GM11168 (cell line): ENCODE measurements around the gene OR2A14.
"Not testable (repeated sequence)": the region's sequence is repeated elsewhere in the genome, so short reads cannot be mapped to it uniquely, and the experiment has no call there.

Experiments used
- in situ Hi-C: fragments of 300-500 bp; cut with MboI; formaldehyde crosslinking; loops from one replicate; pipeline ENCODE4 v1.12.0; 2022; ENCODE audit warnings: low sequenced_read_pairs; ENCODE audit not compliant: unreplicated experiment

The OR2A14 gene, protein sequence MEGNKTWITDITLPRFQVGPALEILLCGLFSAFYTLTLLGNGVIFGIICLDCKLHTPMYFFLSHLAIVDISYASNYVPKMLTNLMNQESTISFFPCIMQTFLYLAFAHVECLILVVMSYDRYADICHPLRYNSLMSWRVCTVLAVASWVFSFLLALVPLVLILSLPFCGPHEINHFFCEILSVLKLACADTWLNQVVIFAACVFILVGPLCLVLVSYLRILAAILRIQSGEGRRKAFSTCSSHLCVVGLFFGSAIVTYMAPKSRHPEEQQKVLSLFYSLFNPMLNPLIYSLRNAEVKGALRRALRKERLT

DNA sequence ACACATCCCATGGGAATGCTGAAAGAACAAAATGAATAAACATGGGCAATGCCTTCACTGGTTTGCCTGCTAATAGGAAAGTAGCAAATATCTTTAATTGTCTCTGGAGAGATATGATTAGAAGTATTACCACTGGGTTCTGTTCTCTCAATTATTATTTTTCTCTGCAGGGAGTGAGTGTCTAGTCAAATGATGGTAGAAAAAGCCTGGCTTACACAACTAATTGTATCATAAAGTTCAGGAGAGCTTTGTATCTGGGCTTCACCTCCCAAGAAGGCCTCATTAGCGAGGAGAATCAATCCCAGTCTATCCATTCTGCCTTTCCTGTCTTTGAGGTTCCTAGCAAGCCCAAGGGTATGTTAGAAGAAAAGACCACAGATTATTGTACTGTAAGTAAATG lies at the start of gene OR2A14:
TSS of gene OR2A14 (plus strand) at position 301 of the 400 bp plus-strand sequence. CDS start 5,937 bp downstream, outside the sequence.
- in situ Hi-C loops: no loop called here

DNA sequence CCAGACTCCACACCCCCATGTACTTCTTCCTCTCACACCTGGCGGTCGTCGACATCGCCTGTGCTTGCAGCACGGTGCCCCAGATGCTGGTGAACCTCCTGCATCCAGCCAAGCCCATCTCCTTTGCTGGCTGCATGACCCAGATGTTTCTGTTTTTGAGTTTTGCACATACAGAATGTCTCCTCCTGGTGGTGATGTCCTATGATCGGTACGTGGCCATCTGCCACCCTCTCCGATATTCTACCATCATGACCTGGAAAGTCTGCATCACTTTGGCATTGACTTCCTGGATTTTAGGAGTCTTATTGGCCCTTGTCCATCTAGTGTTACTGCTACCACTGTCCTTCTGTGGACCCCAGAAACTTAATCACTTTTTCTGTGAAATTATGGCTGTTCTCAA lies 48.6 kb upstream of the OR2A14 start:
- in situ Hi-C loops: no loop called here

DNA sequence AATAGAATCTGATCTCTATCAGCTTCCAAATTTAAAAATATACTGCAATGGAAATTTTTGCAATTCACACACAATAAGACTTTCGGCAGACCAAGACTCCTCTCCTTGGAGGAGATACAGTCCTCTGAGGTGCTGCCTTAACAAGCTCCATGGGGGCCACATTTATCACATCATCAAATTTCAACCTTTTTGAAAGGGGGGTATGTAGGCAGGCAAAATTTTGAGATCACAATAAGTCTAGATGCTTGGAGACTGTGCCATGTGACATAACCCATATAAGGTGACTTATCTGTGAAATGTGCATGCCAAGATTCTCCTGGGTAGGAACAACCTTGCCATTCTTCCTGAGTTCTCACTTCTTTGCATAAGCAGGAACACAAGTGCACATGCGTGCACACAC lies 37.0 kb upstream of the OR2A14 start, which contains the start of gene OR2A12:
TSS of gene OR2A12 (plus strand) at position 301 of the 400 bp plus-strand sequence. CDS start 8,830 bp downstream, outside the sequence.
- in situ Hi-C loops: no loop called here

DNA sequence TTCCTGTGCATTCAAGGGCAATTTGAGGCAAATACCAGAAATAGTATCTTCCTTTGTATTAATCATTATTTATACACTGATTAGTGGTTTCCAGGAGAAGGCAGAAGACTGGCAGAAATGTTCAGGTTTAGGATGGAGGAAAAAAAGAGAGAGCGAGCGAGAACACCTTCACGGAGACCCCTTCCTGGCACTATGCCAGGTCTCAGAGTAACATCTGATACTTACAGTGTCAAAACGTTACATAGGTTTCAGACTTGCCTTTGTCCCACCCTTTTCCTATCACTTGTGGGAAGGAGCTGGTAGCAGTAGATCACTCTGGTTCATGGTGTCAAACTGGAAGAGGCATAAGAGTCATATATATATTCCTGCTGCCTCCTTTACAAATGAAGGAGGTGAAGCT lies 36.2 kb upstream of the OR2A14 start:
- in situ Hi-C loops: no loop called here

DNA sequence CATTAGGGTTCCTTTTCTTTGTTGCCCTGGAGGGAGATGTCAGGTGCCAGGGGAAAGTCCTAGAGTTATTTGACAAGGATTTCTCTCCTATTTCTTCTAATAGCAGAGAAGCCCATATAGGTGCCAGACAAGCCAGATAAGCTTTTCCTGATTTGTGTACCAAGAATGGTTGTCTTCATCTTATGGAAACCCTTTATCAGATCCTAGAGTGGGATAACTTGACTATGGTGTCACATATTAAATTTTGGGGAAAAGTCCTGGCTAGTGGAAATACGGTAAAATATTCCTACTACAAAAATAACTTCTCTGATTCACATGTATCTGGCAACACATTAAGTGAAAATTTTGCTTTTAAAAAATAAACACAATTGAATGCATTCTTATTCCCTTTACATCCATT lies 35.7 kb upstream of the OR2A14 start:
- in situ Hi-C loops: no loop called here

DNA sequence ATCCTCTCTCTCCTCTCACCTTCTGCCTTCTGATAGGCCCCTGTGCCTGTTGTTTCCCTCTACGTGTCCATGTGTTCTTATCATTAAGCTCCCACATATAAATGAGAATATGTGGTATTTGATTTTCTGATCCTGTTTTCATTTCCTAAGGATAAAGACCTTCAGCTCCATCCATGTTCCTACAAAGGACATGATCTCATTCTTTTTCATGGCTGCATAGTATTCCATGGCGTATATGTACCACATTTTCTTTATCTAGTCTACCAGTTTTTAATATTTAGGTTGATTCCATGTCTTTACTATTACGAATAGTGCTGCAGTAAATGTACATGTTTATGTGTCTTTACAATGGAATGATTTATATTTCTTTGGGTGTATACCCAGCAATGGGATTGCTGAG lies 32.3 kb upstream of the OR2A14 start:
- in situ Hi-C loops: no loop called here

DNA sequence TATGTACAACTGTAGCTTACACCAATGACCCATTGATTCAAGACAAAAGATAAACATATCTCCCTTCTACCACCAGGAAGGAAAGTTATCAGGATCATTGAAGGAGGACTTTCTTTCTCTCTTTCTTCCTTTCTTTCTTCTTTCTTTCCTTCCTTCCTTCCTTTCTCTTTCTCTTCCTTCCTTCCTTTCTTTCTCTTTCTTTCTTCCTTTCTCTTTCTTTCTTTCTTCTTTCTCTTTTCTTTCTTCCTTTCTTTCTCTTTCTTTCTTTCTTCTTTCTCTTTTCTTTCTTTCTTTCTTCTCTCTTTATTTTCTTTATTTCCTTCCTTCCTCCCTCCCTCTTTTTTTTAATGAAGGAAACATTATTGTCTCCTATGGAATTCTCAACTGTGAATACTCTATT lies 24.2 kb upstream of the OR2A14 start:
- in situ Hi-C loops: no loop called here

DNA sequence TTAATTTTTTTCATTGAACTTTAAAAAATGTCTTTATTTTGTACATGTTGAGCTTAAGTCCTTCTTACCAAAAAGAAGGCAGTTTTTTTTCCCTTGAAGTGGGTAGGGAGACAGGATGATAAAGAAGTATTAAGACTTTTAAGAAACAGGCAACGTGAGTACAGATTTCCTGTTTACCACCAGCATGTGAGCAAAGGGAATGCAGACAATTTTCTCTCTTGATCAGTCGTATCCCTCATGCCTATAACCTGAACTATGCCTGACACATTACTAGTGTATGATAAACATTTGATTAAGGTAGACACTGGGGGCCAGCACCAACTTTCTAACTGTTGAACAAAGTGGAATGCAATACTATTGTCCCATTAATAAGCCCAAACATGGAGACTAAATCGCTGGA lies 22.4 kb upstream of the OR2A14 start:
- in situ Hi-C loops: no loop called here

DNA sequence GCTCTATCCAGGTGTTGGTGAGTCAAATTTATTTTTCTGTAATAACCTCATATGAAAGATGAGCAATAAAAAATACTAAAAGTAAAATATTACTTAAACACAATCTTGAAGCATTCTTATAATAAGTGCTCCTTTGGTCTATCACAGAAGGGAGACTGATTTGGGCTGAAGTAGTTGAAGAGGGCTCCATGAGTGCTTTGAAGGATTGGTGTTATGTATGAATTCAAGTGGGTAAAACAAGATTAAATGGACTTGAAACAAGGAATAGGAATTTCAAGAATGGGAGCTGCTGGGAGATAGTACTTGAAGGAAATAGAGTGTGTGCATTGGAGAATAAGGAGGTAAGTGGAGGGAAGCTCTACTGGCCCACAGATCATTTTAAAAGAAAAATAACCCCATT lies 20.9 kb upstream of the OR2A14 start:
- in situ Hi-C loops: no loop called here

DNA sequence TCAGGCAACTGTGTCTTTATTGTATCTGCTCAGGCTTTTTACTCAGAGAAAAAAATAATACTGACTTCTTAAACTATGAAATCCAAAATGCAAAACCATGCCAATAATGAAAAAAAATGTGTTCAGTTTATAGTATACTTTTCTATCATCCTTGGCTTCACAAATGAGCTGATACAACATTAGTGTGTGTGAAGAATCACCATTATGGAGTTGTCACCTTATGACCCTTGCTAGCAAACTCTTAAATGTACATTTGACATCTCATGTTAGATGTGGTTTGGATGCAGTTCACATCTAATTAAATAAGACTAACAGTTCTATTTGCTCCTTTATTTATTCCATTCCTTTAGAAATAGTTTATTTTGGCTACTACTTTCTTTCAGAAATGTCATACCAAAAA lies 17.8 kb upstream of the OR2A14 start:
- in situ Hi-C loops: no loop called here

DNA sequence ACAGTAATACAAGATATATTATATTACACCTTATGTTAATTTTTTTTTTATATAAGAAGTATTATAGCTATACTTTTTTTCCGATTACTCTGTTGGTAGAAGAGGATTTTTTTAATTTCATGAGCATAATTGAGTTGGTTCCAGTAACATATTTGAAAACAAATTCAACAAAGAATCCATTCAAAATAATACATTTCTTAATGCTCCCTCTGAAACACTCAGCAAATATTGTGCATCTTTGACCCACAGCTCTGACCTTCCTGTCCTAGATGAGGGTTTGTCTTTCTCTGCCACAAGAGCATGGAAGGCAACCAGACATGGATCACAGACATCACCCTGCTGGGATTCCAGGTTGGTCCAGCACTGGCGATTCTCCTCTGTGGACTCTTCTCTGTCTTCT lies 13.7 kb upstream of the OR2A14 start, which contains the start of gene OR2A2:
TSS of gene OR2A2 (plus strand) at position 301 of the 400 bp plus-strand sequence. CDS start at position 301, 0 bp downstream.
- in situ Hi-C loops: no loop called here

DNA sequence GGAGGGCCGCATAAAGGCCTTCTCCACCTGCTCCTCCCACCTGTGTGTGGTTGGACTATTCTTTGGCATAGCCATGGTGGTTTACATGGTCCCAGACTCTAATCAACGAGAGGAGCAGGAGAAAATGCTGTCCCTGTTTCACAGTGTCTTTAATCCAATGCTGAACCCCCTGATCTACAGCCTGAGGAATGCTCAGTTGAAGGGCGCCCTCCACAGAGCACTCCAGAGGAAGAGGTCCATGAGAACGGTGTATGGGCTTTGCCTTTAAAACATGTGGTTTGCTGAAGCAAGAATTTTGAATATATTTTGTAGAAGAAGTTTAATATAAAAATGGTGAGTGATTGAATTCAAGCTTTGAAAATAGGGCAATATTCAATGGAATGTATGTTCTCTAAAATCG lies 12.7 kb upstream of the OR2A14 start:
- in situ Hi-C loops: no loop called here

DNA sequence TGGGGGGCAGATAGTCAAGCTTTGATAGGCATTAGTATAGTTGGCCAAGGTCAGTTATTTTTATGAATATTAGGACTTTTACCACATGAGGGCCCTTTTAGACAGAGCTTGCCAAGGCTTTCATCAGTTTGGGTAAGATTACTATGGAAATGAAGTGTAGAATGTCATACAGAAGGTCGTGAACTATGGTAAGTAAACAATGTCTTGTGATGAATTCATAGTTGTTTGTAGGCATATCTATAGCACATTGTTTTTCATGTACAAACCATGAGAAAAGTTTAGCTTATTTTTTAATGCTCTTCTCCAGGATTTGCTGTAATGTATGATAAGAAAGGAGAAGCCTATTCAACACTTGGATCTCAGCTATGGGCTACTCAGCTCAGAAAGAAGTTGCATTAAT lies 9.3 kb upstream of the OR2A14 start:
- in situ Hi-C loops: no loop called here

DNA sequence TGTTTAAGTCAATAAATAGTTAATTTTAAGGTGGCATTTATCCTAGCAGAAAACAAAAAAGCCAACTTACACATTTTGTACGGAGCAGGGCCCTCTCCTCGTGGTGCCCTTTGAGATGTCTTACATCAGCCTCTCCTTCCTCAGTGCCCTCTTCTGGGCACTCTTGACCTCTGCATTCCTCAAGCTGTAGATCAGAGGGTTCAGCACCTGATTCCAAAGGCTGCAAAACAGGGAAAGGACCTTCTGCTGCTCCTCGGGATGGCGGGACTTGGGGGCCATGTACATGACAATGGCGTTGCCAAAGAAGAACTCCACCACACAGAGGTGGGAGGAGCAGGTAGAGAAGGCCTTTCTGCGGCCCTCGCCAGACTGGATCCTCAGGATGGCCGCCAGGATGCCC lies 4.6 kb upstream of the OR2A14 start:
- in situ Hi-C loops: no loop called here

DNA sequence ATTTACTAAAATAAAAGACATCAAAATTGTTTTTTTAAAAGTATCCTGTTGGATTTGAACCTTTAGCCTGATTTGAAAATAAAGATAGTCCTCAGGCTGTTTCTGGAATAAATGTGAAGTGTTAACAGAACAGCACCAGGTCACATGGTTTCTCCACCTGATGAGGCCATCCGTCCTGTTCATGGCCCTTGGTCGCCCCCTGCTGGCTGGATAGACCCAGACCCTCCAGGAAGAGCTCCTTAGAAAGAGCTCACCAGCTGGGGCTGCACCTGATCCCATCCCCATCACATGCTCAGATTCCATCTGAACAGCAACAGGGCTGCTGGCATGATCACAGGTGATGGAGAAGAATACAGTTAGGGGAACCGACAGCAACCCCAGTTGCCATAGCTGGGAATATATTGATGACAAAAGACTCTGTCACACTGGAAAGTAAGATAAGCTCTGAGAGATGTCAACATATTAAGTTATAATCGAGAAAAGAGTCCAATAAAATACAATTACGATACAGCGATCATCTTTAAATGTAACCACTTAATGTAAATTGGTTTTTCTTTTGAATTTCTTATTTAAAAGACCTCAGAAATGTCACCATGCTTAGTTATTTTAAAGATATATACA lies 4.8 kb downstream of the OR2A14 start:
- in situ Hi-C loops: no loop called here

DNA sequence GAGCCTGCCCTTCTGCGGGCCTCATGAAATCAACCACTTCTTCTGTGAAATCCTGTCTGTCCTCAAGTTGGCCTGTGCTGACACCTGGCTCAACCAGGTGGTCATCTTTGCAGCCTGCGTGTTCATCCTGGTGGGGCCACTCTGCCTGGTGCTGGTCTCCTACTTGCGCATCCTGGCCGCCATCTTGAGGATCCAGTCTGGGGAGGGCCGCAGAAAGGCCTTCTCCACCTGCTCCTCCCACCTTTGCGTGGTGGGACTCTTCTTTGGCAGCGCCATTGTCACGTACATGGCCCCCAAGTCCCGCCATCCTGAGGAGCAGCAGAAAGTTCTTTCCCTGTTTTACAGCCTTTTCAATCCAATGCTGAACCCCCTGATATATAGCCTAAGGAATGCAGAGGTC lies 6.6 kb downstream of the OR2A14 start:
- in situ Hi-C loops: not testable (repeated sequence)

DNA sequence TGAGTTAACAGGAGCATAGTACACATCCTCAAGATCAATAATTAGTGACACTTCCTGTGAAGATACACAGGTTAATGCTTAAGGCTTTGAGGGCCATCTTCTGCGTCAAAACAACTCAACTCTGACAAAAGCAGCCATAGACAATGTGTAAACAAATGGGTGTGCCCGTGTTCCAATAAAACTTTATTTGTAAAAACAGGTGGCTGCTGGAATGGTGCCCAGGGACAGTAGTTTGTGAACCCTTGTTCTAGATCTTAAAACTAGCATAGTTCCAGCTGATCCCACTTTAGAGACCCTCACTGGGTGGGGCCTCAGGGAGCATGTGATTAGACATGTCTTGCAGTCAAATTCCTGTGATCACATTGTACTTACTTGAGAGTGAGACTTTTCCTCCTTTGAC lies 7.8 kb downstream of the OR2A14 start:
- in situ Hi-C loops: no loop called here

DNA sequence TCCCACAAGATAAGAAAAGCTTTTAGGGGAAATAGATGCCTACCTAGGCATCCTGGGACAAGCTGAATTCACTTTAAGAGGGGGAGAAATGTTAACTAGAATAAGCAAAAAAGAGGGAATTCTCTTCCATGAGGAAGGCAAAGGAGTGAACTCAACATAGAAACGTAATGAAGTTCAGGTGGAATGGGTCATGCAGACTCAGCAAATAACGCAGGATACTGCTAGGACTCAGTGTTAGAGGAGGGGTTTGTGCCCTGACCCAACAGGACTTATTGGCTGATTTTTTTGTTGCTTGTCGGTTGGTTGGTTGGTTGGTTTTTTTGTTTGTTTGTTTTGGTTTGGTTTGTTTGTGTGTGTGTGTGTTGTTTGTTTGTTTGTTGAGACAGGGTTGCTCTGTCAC lies 9.3 kb downstream of the OR2A14 start:
- in situ Hi-C loops: no loop called here

DNA sequence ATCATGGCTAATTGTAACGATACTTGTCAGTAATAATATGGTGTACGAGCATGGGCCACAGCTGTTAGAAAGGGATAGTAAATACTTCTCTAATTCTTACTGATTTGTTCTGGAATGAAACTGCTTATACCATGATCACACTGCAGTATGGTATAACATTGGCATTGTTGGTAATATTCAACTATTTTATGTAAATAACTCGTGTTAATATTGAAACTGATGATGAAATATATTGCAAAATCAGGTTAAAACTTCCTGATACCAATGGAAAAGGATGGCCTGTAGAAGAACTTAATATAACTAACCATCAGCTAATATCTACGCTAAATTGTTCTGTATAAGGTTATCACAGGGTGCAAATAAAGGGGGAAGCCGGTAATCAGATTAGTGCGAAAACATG lies 10.3 kb downstream of the OR2A14 start:
- in situ Hi-C loops: no loop called here

DNA sequence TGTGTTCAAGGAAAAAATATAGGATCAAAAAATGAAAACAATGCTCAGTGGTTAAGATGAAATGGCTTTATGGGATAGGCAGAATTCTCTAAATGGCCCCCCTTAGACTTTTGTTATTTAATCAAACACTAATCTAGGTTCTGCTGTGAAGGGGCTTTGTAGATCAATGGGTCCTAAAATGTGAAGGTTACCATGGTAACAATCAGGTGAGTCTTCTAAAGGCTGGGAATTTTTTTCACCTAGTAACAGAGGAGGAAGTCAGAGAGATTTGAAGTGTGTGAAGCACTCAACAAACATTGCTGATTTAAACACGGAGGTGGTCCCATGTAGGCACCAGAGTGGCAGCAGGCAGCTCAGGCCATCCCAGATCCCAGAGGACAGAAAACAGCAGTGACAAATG lies 11.1 kb downstream of the OR2A14 start:
- in situ Hi-C loops: no loop called here

DNA sequence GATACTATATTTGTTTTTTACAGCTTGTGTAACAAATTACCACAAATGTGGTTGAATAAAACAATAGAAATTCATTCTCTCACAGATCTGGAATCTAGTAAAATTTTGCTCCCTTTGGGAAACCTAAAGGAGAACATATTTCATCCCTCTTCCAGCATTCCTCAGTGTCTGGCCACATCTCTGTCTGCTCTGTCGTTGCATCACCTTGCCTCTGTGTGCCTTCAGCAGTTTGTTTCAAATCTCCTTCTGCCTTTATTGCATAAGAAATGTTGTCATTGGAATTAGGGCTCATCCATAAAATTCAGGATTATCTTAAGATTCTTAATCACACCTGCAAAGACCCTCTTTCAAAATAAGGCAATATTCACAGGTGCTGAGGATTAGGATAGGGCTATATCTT lies 14.5 kb downstream of the OR2A14 start:
- in situ Hi-C loops: no loop called here

DNA sequence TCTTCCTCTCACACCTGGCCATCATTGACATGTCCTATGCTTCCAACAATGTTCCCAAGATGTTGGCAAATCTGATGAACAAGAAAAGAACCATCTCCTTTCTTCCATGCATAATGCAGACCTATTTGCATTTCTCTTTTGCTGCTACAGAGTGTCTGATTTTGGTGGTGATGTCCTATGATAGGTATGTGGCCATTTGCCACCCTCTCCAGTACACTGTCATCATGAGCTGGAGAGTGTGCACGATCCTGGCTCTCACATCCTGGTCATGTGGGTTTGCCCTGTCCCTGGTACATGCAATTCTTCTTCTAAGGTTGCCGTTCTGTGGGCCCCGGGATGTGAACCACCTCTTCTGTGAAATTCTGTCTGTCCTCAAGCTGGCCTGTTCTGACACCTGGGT lies 19.2 kb downstream of the OR2A14 start:
- in situ Hi-C loops: no loop called here
